ENCODE data around the gene IQCH. TPM values are rescaled to one million over a fixed set of nuclear protein-coding genes. Genes with fewer than 3 reads are reported as not detected.

Gene IQCH
- total and polyA plus RNA-seq, 4 experiments from 2014 or later = 0.99 to 2.1 (median 1.5) TPM

DNA sequence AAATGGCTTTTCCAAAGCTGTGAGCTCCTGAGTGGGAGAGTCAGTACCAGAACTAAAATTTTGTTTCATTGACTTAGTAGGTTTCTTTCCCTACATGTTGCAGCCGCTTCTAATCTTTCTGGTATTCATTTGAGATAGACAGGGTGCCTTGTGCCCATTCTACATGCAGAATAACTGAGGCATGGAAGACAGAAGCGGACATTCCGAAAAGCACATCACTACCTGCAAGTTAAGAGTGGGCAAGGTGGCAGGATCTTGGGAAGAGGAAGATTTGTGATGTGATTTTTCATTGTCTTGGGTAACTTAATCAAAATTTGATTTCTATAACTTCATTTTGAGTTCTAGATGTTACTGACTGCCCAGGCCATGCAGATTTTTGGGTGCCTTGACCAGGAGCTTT lies 289.9 kb downstream of the IQCH start:
- intact Hi-C loops (cut with micrococcal nuclease) = loop anchor here (5.0 kb wide), 2 partner anchors 733 to 1037 kb away; partner anchors contain the start of genes FEM1B and ZWILCH
- H3K27ac Mint-ChIP-seq = peak overlapping the region in 6 of 7 donors; percentile 30 to 94 (median 77)

DNA sequence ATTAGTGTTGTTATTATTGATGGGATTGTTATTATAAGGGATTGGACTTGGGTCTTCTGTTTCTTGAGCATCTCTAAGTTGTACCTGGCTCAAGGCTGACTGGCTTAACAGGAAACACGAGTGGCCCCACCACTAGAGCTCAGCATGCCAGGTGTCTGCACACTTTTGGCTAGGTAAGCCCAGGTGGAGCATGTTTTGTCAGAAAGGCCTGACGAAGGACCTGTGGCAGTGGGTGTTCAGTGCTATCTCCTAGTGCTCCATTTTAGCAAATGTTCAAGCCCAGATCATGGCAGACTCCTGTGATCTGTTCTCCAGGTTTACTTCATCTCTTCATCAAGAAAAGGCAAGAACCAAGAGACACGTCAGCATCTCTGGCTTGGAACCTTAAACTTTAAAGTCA lies 291.3 kb downstream of the IQCH start:
- peak overlapping the region in 2 of 7 donors; percentile 7 to 24 for H3K27ac Mint-ChIP-seq
- H3K27me3 Mint-ChIP-seq = no peaks in the 10 kb centered on the region
- H3K9me3 Mint-ChIP-seq = no peaks in the 10 kb centered on the region
- ChIA-PET POLR2A (ENCODE audit: partially characterized antibody) (no interaction called here), CTCF (ENCODE audit: partially characterized antibody) (no interaction called here)
- intact Hi-C loops (cut with micrococcal nuclease) = no loop called here
- H3K27ac ChIP-seq (ENCODE audit: low read depth, low read length) = no peak overlapping the region
- peak overlapping the region in 3 of 8 donors; percentile 15 to 53 (median 23) for H3K4me3 Mint-ChIP-seq
- H3K27me3 ChIP-seq (ENCODE audit: insufficient read depth, low read length) = no peaks in the 10 kb centered on the region
- H3K9me3 ChIP-seq (ENCODE audit: control insufficient read depth in 1 of 2, low read length in 2 of 2) = no peaks in the 10 kb centered on the region
- H3K36me3 ChIP-seq (ENCODE audit: insufficient read depth, low read length) = peaks cover 14% of the 10 kb centered on the region
- peaks cover 16 to 41% of the 10 kb centered on the region in 2 donors for H3K36me3 Mint-ChIP-seq
- no peak overlapping the region for H3K4me3 ChIP-seq (ENCODE audit: low read length in 2 of 2)
- no peak for DNase-seq
- peaks cover 42% of the 10 kb centered on the region for H3K4me1 ChIP-seq (ENCODE audit: insufficient read depth, low read length)
- peaks cover 36 to 63% (median 50%) of the 10 kb centered on the region in 4 donors for H3K4me1 Mint-ChIP-seq

More for the DNA sequence above, 289.9 kb downstream of the IQCH start:
- Mint-ChIP-seq H3K4me1 (peaks cover 37 to 72% (median 55%) of the 10 kb centered on the region in 4 donors), H3K27me3 (no peaks in the 10 kb centered on the region), H3K4me3 (peak overlapping the region in 7 of 8 donors; percentile 43 to 98 (median 91)), H3K9me3 (no peaks in the 10 kb centered on the region), H3K36me3 (peaks cover 8 to 33% of the 10 kb centered on the region in 2 donors)
- H3K4me3 ChIP-seq (ENCODE audit: low read length in 2 of 2) = no peak overlapping the region
- no peak for DNase-seq
- CTCF ChIA-PET (ENCODE audit: partially characterized antibody) = no interaction called here
- POLR2A ChIA-PET (ENCODE audit: partially characterized antibody) = no interaction called here
- no peaks in the 10 kb centered on the region for H3K9me3 ChIP-seq (ENCODE audit: control insufficient read depth in 1 of 2, low read length in 2 of 2)
- peaks cover 53% of the 10 kb centered on the region for H3K4me1 ChIP-seq (ENCODE audit: insufficient read depth, low read length)
- H3K27ac ChIP-seq (ENCODE audit: low read depth, low read length) = no peak overlapping the region
- H3K27me3 ChIP-seq (ENCODE audit: insufficient read depth, low read length) = no peaks in the 10 kb centered on the region
- peaks cover 8% of the 10 kb centered on the region for H3K36me3 ChIP-seq (ENCODE audit: insufficient read depth, low read length)

DNA sequence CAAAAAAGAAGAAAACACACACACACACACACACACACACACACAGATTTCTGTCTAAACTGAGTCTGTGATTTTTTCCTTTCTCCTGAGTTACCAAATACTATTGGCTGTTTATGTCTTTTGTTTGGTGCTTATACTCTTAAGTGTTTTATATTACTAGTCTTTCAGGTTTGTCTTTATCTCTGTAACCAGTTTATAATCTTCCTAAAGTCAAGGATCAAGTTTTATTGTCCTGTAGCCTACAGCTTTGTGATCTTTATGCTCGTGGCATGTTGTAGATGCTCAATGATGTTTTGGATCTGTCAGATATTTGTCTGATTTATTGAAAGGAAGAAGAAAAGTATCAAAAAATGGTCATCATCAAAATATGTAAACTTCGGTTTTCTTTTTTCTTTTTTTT lies 292.5 kb downstream of the IQCH start:
- ChIA-PET CTCF (ENCODE audit: partially characterized antibody) (no interaction called here), POLR2A (ENCODE audit: partially characterized antibody) (interaction anchor here (0.7 kb wide), 1 partner anchor 25 kb away, joined by 3 read pairs; no protein-coding TSS in a partner anchor)
- Histone ChIP-seq H3K9me3 (ENCODE audit: control insufficient read depth in 1 of 2, low read length in 2 of 2) (no peaks in the 10 kb centered on the region), H3K4me3 (ENCODE audit: low read length in 2 of 2) (no peak overlapping the region), H3K4me1 (ENCODE audit: insufficient read depth, low read length) (peaks cover 37% of the 10 kb centered on the region), H3K36me3 (ENCODE audit: insufficient read depth, low read length) (peaks cover 17% of the 10 kb centered on the region), H3K27ac (ENCODE audit: low read depth, low read length) (no peak overlapping the region), H3K27me3 (ENCODE audit: insufficient read depth, low read length) (no peaks in the 10 kb centered on the region)
- H3K27me3 Mint-ChIP-seq = no peaks in the 10 kb centered on the region
- peaks cover 21 to 39% of the 10 kb centered on the region in 2 donors for H3K36me3 Mint-ChIP-seq
- H3K9me3 Mint-ChIP-seq = no peaks in the 10 kb centered on the region
- H3K4me3 Mint-ChIP-seq = no peak overlapping the region
- peak overlapping the region in 2 of 7 donors; percentile 29 to 37 for H3K27ac Mint-ChIP-seq
- no peak for DNase-seq
- peaks cover 31 to 53% (median 45%) of the 10 kb centered on the region in 4 donors for H3K4me1 Mint-ChIP-seq
- intact Hi-C loops (cut with micrococcal nuclease) = no loop called here

DNA sequence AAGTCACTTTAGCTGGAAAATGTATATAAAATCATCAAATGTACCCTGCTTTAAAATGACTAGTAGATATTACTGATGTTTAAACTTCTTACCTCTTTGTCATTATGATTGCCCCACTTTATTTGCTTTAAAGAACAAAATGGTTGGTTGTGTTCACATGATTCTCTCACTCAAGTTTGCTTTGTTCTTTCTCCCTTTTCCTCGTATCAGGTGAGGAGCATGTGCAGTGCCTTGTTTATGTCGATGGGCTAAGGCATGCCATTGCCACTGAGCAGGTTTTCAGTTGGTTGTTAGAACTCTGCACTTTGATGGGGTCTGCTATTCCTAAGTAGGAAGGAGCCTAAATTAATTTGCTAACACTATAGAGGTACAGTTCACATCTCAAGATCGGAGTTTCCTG lies 293.2 kb downstream of the IQCH start:
- intact Hi-C loops (cut with micrococcal nuclease) = no loop called here

DNA sequence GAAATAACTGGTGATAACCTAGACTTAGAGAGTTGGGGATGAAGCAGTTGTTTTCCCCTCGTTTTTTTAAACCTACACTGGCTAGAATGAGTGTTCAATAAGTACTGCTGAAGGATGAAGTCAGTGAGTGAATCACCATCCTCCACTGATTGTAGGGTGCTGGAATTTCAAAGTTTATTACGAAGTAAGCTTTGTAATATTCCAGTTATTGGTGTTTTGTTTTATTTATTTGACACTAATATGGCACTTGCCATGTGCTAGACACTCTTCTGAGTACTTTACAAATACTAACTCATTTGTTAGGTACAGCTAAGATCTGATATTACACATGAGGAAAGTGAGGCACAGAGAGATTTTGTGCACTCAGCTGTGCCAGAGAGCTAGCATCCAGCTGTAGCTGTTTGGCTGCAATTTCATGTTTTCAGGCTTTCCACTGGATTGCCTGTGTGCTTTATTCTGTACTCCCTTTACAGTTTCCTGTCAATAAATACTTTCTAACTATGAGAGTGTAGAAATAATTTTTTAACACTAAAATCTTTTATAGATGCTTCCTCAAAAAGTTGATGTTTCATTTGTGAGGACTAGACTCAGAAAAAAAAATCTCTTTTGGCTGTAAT lies 293.8 kb downstream of the IQCH start:
- H3K9me3 Mint-ChIP-seq = no peaks in the 10 kb centered on the region
- H3K4me3 Mint-ChIP-seq = no peak overlapping the region
- ChIA-PET CTCF (ENCODE audit: partially characterized antibody) (interaction anchor here (1.4 kb wide), 1 partner anchor 47 kb away, joined by 6 read pairs; no protein-coding TSS in a partner anchor), POLR2A (ENCODE audit: partially characterized antibody) (no interaction called here)
- no peak overlapping the region for H3K27ac ChIP-seq (ENCODE audit: low read depth, low read length)
- no peak overlapping the region for H3K4me3 ChIP-seq (ENCODE audit: low read length in 2 of 2)
- H3K27me3 Mint-ChIP-seq = no peaks in the 10 kb centered on the region
- DNase-seq = no peak
- H3K27ac Mint-ChIP-seq = no peak overlapping the region
- H3K4me1 Mint-ChIP-seq = peaks cover 30 to 48% (median 41%) of the 10 kb centered on the region in 4 donors
- H3K36me3 Mint-ChIP-seq = peaks cover 25 to 41% of the 10 kb centered on the region in 2 donors
- peaks cover 17% of the 10 kb centered on the region for H3K36me3 ChIP-seq (ENCODE audit: insufficient read depth, low read length)
- H3K9me3 ChIP-seq (ENCODE audit: control insufficient read depth in 1 of 2, low read length in 2 of 2) = no peaks in the 10 kb centered on the region
- peaks cover 32% of the 10 kb centered on the region for H3K4me1 ChIP-seq (ENCODE audit: insufficient read depth, low read length)
- no peaks in the 10 kb centered on the region for H3K27me3 ChIP-seq (ENCODE audit: insufficient read depth, low read length)
- intact Hi-C loops (cut with micrococcal nuclease) = no loop called here

More for the DNA sequence above, 293.2 kb downstream of the IQCH start:
- no peak for DNase-seq
- Histone ChIP-seq H3K4me1 (ENCODE audit: insufficient read depth, low read length) (peaks cover 37% of the 10 kb centered on the region), H3K27me3 (ENCODE audit: insufficient read depth, low read length) (no peaks in the 10 kb centered on the region), H3K36me3 (ENCODE audit: insufficient read depth, low read length) (peaks cover 17% of the 10 kb centered on the region), H3K27ac (ENCODE audit: low read depth, low read length) (no peak overlapping the region), H3K9me3 (ENCODE audit: control insufficient read depth in 1 of 2, low read length in 2 of 2) (no peaks in the 10 kb centered on the region), H3K4me3 (ENCODE audit: low read length in 2 of 2) (no peak overlapping the region)
- Mint-ChIP-seq H3K36me3 (peaks cover 21 to 37% of the 10 kb centered on the region in 2 donors), H3K9me3 (no peaks in the 10 kb centered on the region), H3K27ac (no peak overlapping the region), H3K27me3 (no peaks in the 10 kb centered on the region), H3K4me3 (no peak overlapping the region), H3K4me1 (peaks cover 31 to 53% (median 44%) of the 10 kb centered on the region in 4 donors)
- POLR2A ChIA-PET (ENCODE audit: partially characterized antibody) = no interaction called here
- CTCF ChIA-PET (ENCODE audit: partially characterized antibody) = no interaction called here

DNA sequence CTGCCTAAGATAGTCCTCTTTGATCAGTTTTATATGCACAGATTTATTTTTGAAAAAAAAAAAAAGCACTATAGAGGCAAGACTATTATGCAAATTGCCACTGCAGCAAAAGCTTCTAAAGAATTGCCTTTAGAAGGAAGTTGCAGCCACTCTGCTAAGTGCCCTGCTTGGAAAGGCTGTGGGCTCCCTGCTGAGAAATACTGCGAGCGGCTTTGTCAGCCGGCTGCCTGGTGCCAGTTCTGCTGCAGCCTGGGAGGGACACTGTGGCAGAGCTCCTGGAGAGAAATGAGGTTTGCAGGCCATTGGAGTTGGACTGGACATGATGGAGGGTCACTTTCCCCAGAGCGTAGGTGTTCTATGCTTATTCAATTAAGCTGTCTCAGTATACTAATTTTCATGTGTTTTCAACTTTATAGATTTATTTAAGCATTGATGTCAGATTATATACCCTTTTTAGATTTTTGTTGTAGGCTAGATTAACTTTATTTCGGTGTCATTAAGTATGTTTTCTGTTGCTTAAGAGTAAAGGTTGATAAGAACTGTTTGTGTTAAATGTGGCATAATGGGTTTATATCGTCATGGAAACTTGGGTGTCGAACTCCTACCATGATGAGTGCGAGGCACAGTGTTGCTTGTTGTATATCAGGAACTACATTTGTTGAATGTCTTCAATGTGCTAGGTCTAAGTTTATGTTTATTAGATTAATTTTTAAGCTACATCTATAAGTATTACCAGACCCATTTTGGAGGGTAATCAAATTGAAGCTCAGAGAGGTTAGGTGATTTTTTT lies 294.5 kb downstream of the IQCH start:
- H3K4me3 Mint-ChIP-seq = no peak overlapping the region
- CTCF ChIA-PET (ENCODE audit: partially characterized antibody) = interaction anchor here (1.4 kb wide), 1 partner anchor 48 kb away, joined by 6 read pairs; no protein-coding TSS in a partner anchor
- H3K27ac Mint-ChIP-seq = peak overlapping the region in 1 of 7 donors; percentile 57
- peaks cover 17% of the 10 kb centered on the region for H3K36me3 ChIP-seq (ENCODE audit: insufficient read depth, low read length)
- no peak for DNase-seq
- no peaks in the 10 kb centered on the region for H3K9me3 ChIP-seq (ENCODE audit: control insufficient read depth in 1 of 2, low read length in 2 of 2)
- no peaks in the 10 kb centered on the region for H3K27me3 ChIP-seq (ENCODE audit: insufficient read depth, low read length)
- H3K4me3 ChIP-seq (ENCODE audit: low read length in 2 of 2) = no peak overlapping the region
- no peaks in the 10 kb centered on the region for H3K27me3 Mint-ChIP-seq
- peaks cover 25 to 42% of the 10 kb centered on the region in 2 donors for H3K36me3 Mint-ChIP-seq
- no peak overlapping the region for H3K27ac ChIP-seq (ENCODE audit: low read depth, low read length)
- POLR2A ChIA-PET (ENCODE audit: partially characterized antibody) = interaction anchor here (1.3 kb wide), 1 partner anchor 29 kb away, joined by 4 read pairs; the partner anchor contains the start of gene C15orf61
- no peaks in the 10 kb centered on the region for H3K9me3 Mint-ChIP-seq
- peaks cover 24 to 41% (median 34%) of the 10 kb centered on the region in 4 donors for H3K4me1 Mint-ChIP-seq
- H3K4me1 ChIP-seq (ENCODE audit: insufficient read depth, low read length) = peaks cover 25% of the 10 kb centered on the region
- intact Hi-C loops (cut with micrococcal nuclease) = no loop called here

DNA sequence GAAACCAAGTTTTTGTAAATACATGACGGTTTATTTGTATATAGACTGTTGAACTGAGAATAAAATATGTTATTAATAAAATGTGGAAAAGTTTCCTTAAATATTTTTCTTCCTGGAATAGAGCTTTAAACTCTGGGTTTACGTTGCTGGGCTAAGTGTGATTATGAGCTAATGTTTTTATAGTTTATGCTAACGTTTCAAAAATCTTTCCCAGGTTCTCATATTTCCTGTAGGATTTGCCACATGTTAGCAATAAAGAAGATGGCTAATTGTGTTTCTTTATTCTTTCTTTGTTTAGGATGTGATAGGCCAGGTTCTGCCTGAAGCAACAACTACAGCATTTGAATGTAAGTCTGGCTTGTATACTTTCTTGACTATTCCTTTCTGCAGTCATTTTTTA lies 295.1 kb downstream of the IQCH start:
- H3K27me3 Mint-ChIP-seq = no peaks in the 10 kb centered on the region
- peaks cover 18 to 34% (median 28%) of the 10 kb centered on the region in 4 donors for H3K4me1 Mint-ChIP-seq
- H3K4me3 Mint-ChIP-seq = no peak overlapping the region
- no peak for DNase-seq
- H3K27ac ChIP-seq (ENCODE audit: low read depth, low read length) = no peak overlapping the region
- ChIA-PET POLR2A (ENCODE audit: partially characterized antibody) (interaction anchor here (1.3 kb wide), 1 partner anchor 29 kb away, joined by 4 read pairs; the partner anchor contains the start of gene C15orf61), CTCF (ENCODE audit: partially characterized antibody) (no interaction called here)
- no peak overlapping the region for H3K27ac Mint-ChIP-seq
- H3K36me3 Mint-ChIP-seq = peaks cover 30 to 45% of the 10 kb centered on the region in 2 donors
- no peaks in the 10 kb centered on the region for H3K9me3 ChIP-seq (ENCODE audit: control insufficient read depth in 1 of 2, low read length in 2 of 2)
- peaks cover 17% of the 10 kb centered on the region for H3K36me3 ChIP-seq (ENCODE audit: insufficient read depth, low read length)
- H3K4me1 ChIP-seq (ENCODE audit: insufficient read depth, low read length) = peaks cover 18% of the 10 kb centered on the region
- no peak overlapping the region for H3K4me3 ChIP-seq (ENCODE audit: low read length in 2 of 2)
- intact Hi-C loops (cut with micrococcal nuclease) = no loop called here
- H3K9me3 Mint-ChIP-seq = no peaks in the 10 kb centered on the region
- H3K27me3 ChIP-seq (ENCODE audit: insufficient read depth, low read length) = no peaks in the 10 kb centered on the region
